Right hindlimb (tissue), 1 donor: ENCODE measurements around the gene NSMCE1.
"Not testable (repeated sequence)": the region's sequence is repeated elsewhere in the genome, so short reads cannot be mapped to it uniquely, and the experiment has no call there.

Experiments
- DNase-seq: peaks from one replicate; pipeline ENCODE4 v3.0.0-alpha.2; 2018

The NSMCE1 gene

GRCh38 chr16:27214084-27214961 lies 54.2 kb downstream of the NSMCE1 start:
- no peak for DNase-seq

GRCh38 chr16:27211026-27211425 lies 57.5 kb downstream of the NSMCE1 start:
- no peak for DNase-seq

- DNase-seq, result no peak
These were observed 58.4 kb downstream of the NSMCE1 start for GRCh38 chr16:27210174-27210573.

GRCh38 chr16:27209591-27209990 lies 59.0 kb downstream of the NSMCE1 start:
- DNase-seq, result no peak

GRCh38 chr16:27208796-27209195 lies 59.8 kb downstream of the NSMCE1 start:
- DNase-seq, result no peak

- no peak for DNase-seq
These were observed 60.4 kb downstream of the NSMCE1 start for GRCh38 chr16:27208081-27208680.

GRCh38 chr16:27207121-27207520 lies 61.5 kb downstream of the NSMCE1 start:
- DNase-seq, result not testable (repeated sequence)

GRCh38 chr16:27205423-27206065 lies 63.0 kb downstream of the NSMCE1 start:
- DNase-seq, result no peak

GRCh38 chr16:27204312-27204915 lies 64.2 kb downstream of the NSMCE1 start:
- no peak for DNase-seq

- peak; percentile 100 for DNase-seq
These were observed 64.9 kb downstream of the NSMCE1 start, which contains the start of gene KDM8 for GRCh38 chr16:27203507-27204311. Gene KDM8, plus strand, starts transcription at chr16:27203526. Its CDS starts 6,598 bp downstream, at chr16:27210124.

- DNase-seq, result no peak
These were observed 65.6 kb downstream of the NSMCE1 start for GRCh38 chr16:27202923-27203506.

- DNase-seq, result not testable (repeated sequence)
These were observed 67.7 kb downstream of the NSMCE1 start for GRCh38 chr16:27200914-27201313.

GRCh38 chr16:27199736-27200135 lies 68.8 kb downstream of the NSMCE1 start:
- DNase-seq, result no peak

GRCh38 chr16:27199235-27199586 lies 69.4 kb downstream of the NSMCE1 start:
- no peak for DNase-seq

GRCh38 chr16:27198451-27199234 lies 69.9 kb downstream of the NSMCE1 start:
- DNase-seq, result no peak

- DNase-seq, result no peak
These were observed 71.6 kb downstream of the NSMCE1 start for GRCh38 chr16:27197004-27197403.

- no peak for DNase-seq
These were observed 72.5 kb downstream of the NSMCE1 start for GRCh38 chr16:27195941-27196595.

- DNase-seq, result no peak
These were observed 73.4 kb downstream of the NSMCE1 start for GRCh38 chr16:27195076-27195741.

GRCh38 chr16:27193300-27193990 lies 75.1 kb downstream of the NSMCE1 start:
- no peak for DNase-seq
